SK-N-SH (cell line): ENCODE results near the gene SBF2. TPM values are rescaled to one million over a fixed set of nuclear protein-coding genes. Genes with fewer than 3 reads are reported as not detected.

Source experiments
- CTCF ChIA-PET: fragments of 300-600, 350-600 bp; formaldehyde crosslinking; extraction: SDS; loops from one replicate; lab custom pipeline; 2021; lab: Yijun Ruan, JAX
- POLR2A ChIA-PET: fragments of 350-600 bp; sonication (Branson Sonifier 250); formaldehyde crosslinking; extraction: SDS; loops from one replicate; lab custom pipeline; 2020; ENCODE audit warnings: antibody characterized with exemption, inconsistent platforms; lab: Yijun Ruan, JAX
- DNase-seq: peaks from one replicate; pipeline ENCODE4 v3.0.0; 2012
- H2AFZ ChIP-seq: fragments of 200-600 bp; sonication (generic); 2 replicates; pipeline ENCODE4 v1.8.1; 2016; ENCODE audit warnings: antibody characterized with exemption, mild to moderate bottlenecking, low read depth
- H3F3A ChIP-seq: fragments of 200-600 bp; sonication (generic); replicated peaks from 2 replicates; pipeline ENCODE3; 2016; ENCODE audit warnings: antibody characterized with exemption, mild to moderate bottlenecking; ENCODE audit not compliant: insufficient read depth
- H3K27ac ChIP-seq, 2 experiments: fragments of 200-500 bp in 1 of 2; fragments of 200-600 bp in 1 of 2; sonication (Bioruptor generic) in 1 of 2; sonication (generic), shearing (Covaris generic) in 1 of 2; 2 replicates each; pipeline versions ENCODE4 v1.5.1 to v1.6.1; 2014 to 2016; ENCODE audit warnings: low read depth in 2 of 2, inconsistent platforms in 1 of 2, low read length in 1 of 2, mild to moderate bottlenecking in 1 of 2, mixed read lengths in 1 of 2
- H3K27me3 ChIP-seq: fragments of 200-600 bp; sonication (generic), shearing (Covaris generic); 2 replicates; pipeline ENCODE4 v1.6.1; 2016; ENCODE audit warnings: mixed run types; ENCODE audit not compliant: insufficient read depth
- H3K36me3 ChIP-seq, 2 experiments: fragments of 200-500 bp in 1 of 2; fragments of 200-600 bp in 1 of 2; sonication (Bioruptor generic) in 1 of 2; sonication (generic) in 1 of 2; replicated peaks in 1 of 2; 2 replicates each; pipeline versions ENCODE3 to v1.5.1; 2014 to 2016; ENCODE audit warnings: low read length in 1 of 2, mild to moderate bottlenecking in 1 of 2; ENCODE audit not compliant: insufficient read depth in 2 of 2, control insufficient read depth in 1 of 2
- H3K4me1 ChIP-seq, 2 experiments: fragments of 200-500 bp in 1 of 2; fragments of 200-600 bp in 1 of 2; sonication (Bioruptor generic) in 1 of 2; sonication (generic), shearing (Covaris generic) in 1 of 2; 2 replicates each; pipeline versions ENCODE4 v1.5.1 to v1.6.1; 2014 to 2016; ENCODE audit warnings: low read depth in 1 of 2, low read length in 1 of 2, mixed run types in 1 of 2; ENCODE audit not compliant: insufficient read depth in 2 of 2, control insufficient read depth in 1 of 2
- H3K4me2 ChIP-seq: fragments of 200-600 bp; sonication (generic), shearing (Covaris generic); 2 replicates; pipeline ENCODE4 v1.6.1; 2017; ENCODE audit warnings: mixed run types
- H3K4me3 ChIP-seq, 2 experiments: fragments of 200-500 bp in 1 of 2; fragments of 200-600 bp in 1 of 2; sonication (Bioruptor generic) in 1 of 2; sonication (generic), shearing (Covaris generic) in 1 of 2; 2 replicates each; pipeline versions ENCODE4 v1.5.1 to v1.8.1; 2014 to 2016; ENCODE audit warnings: low read depth in 2 of 2, inconsistent platforms in 1 of 2, low read length in 1 of 2, mild to moderate bottlenecking in 1 of 2, mixed read lengths in 1 of 2, moderate library complexity in 1 of 2
- H3K79me2 ChIP-seq: fragments of 200-600 bp; sonication (generic); 2 replicates; pipeline ENCODE4 v1.8.1; 2017; ENCODE audit warnings: mild to moderate bottlenecking; ENCODE audit not compliant: insufficient read depth
- H3K9ac ChIP-seq: fragments of 200-600 bp; sonication (generic); 2 replicates; pipeline ENCODE4 v1.6.1; 2017; ENCODE audit warnings: mixed run types
- H3K9me2 ChIP-seq: fragments of 200-600 bp; sonication (generic); 2 replicates; pipeline ENCODE4 v1.6.1; 2017; ENCODE audit warnings: mixed run types
- H3K9me3 ChIP-seq: fragments of 200-600 bp; sonication (generic); 2 replicates; pipeline ENCODE4 v1.6.1; 2017; ENCODE audit warnings: mixed run types, mild to moderate bottlenecking, moderate library complexity
- H4K20me1 ChIP-seq: fragments of 200-600 bp; sonication (generic); 2 replicates; pipeline ENCODE4 v1.6.1; 2017; ENCODE audit warnings: mild to moderate bottlenecking, mixed run types; ENCODE audit not compliant: insufficient read depth
- ELF1 ChIP-seq: IDR thresholded peaks from 2 replicates; pipeline ENCODE4 v1.4.0; 2012
- FOXM1 ChIP-seq: IDR thresholded peaks from 2 replicates; pipeline ENCODE4 v1.4.0; 2012; ENCODE audit warnings: low read depth, mild to moderate bottlenecking
- MAX ChIP-seq: IDR thresholded peaks from 2 replicates; pipeline ENCODE4 v1.4.0; 2012; ENCODE audit warnings: low read depth
- MEF2A ChIP-seq: IDR thresholded peaks from 2 replicates; pipeline ENCODE4 v1.4.0; 2012; ENCODE audit warnings: low read depth, borderline replicate concordance
- MXI1 ChIP-seq: IDR thresholded peaks from 2 replicates; pipeline ENCODE4 v1.6.1; 2012; ENCODE audit warnings: mild to moderate bottlenecking, low read depth, low read length, improper control_type of control experiment
- NFIC ChIP-seq: IDR thresholded peaks from 2 replicates; pipeline ENCODE4 v1.4.0; 2012; ENCODE audit warnings: borderline replicate concordance
- POLR2AphosphoS5 ChIP-seq: IDR thresholded peaks from 2 replicates; pipeline ENCODE4 v1.6.1; 2012; ENCODE audit warnings: low read depth, low read length
- RAD21 ChIP-seq: IDR thresholded peaks from 2 replicates; pipeline ENCODE4 v1.6.1; 2012; ENCODE audit warnings: mild to moderate bottlenecking, low read length
- RCOR1 ChIP-seq: fragments of 150-350 bp; IDR thresholded peaks from 2 replicates; pipeline ENCODE4 v1.6.1; 2017; ENCODE audit warnings: antibody characterized with exemption, low read length
- RXRA ChIP-seq: IDR thresholded peaks from 2 replicates; pipeline ENCODE4 v1.4.0; 2012; ENCODE audit warnings: low read depth, mild to moderate bottlenecking, borderline replicate concordance
- SMC3 ChIP-seq: IDR thresholded peaks from 2 replicates; pipeline ENCODE4 v1.6.1; 2012; ENCODE audit warnings: low read depth, low read length, improper control_type of control experiment
- TAF1 ChIP-seq: IDR thresholded peaks from 2 replicates; pipeline ENCODE4 v1.6.1; 2012; ENCODE audit warnings: low read depth, mild to moderate bottlenecking, low read length, moderate library complexity, borderline replicate concordance
- TCF12 ChIP-seq: IDR thresholded peaks from 2 replicates; pipeline ENCODE4 v1.4.0; 2012
- TEAD4 ChIP-seq: IDR thresholded peaks from 2 replicates; pipeline ENCODE4 v1.4.0; 2012; ENCODE audit warnings: mild to moderate bottlenecking, borderline replicate concordance; ENCODE audit not compliant: insufficient read depth
- YY1 ChIP-seq: IDR thresholded peaks from 2 replicates; pipeline ENCODE4 v1.4.0; 2012; ENCODE audit warnings: low read depth, mild to moderate bottlenecking
- WGBS: methylation state at CpG from one replicate; pipeline ENCODE4 v1.1.6; 2017; ENCODE audit warnings: low lambda C conversion rate; 5-methylcytosine and 5-hydroxymethylcytosine counted together
- polyA plus RNA-seq, 3 experiments: library from polyadenylated mRNA; depleted of rRNA; stranded (reverse); fragments of >200 nt; gene quantifications; 2 replicates each; pipeline ENCODE4 v1.2.3, GENCODE V29; 2012
- TF ChIP-seq, protein P1 (sequence below): fragments of 150-350 bp; IDR thresholded peaks from 2 replicates; pipeline ENCODE4 v1.6.1; 2016; ENCODE audit warnings: mild to moderate bottlenecking, low read depth, low read length
- TF ChIP-seq, protein P2 (sequence below): fragments of 200-600 bp; sonication (generic); IDR thresholded peaks from 2 replicates; pipeline ENCODE4 v1.6.1; 2017; ENCODE audit warnings: antibody characterized with exemption, mild to moderate bottlenecking, moderate library complexity

SBF2 gene
- polyA plus RNA-seq, 1 of the 3 experiments (the other 2 are of a cell fraction): 23.0 TPM

DNA sequence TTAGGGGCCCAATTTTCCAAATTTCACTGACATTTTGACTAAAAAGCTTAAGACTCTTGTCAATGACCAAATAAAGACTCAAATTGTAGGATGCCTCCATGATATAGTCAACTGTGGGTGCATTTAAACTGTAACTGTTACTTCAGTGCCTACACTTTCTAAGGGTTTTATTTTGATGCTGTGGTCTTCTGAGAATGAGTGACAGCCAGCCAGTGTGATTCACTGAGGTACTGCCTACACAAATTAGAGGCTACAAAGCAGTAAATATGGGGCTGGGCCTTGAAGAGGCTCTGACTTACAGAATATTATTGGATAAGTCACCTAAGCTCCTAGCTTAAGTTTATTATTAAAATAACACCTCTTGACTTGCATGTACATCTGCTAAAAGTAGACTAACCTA is 419.6 kb downstream of the SBF2 start:
- H3K27me3 ChIP-seq: no peaks in the 10 kb centered on the region
- TF ChIP-seq RAD21: no peak
- H3K9me3 ChIP-seq: 0 out of 2 replicates have a peak, but pooled peaks cover 5% of the 10 kb centered on the region
- H3K79me2 ChIP-seq: no peaks in the 10 kb centered on the region
- peaks cover 0 to 21% of the 10 kb centered on the region in 2 experiments for H3K36me3 ChIP-seq
- ChIA-PET POLR2A (no interaction called here), CTCF (interaction anchor here (0.6 to 1.5 kb wide), 4 partner anchors 9 to 30 kb away, joined by 3 to 5 read pairs (median 3); no protein-coding TSS in a partner anchor)
- H3K4me3 ChIP-seq: no peak overlapping the region
- H3K4me1 ChIP-seq: no peaks in the 10 kb centered on the region; a peak in 2 of 4 replicates
- H3K9ac ChIP-seq: no peak overlapping the region
- H3F3A ChIP-seq: no peaks in the 10 kb centered on the region
- no peak for DNase-seq
- no peak overlapping the region for H2AFZ ChIP-seq
- no peak overlapping the region for H3K4me2 ChIP-seq
- no peaks in the 10 kb centered on the region for H4K20me1 ChIP-seq
- no peak overlapping the region for H3K27ac ChIP-seq
- no peaks in the 10 kb centered on the region for H3K9me2 ChIP-seq

- TF ChIP-seq TCF12 (no peak), NFIC (no peak), POLR2AphosphoS5 (no peak), MEF2A (no peak), MAX (no peak), YY1 (no peak), TAF1 (no peak), FOXM1 (no peak), SMC3 (no peak), RCOR1 (no peak), TEAD4 (no peak), RXRA (no peak), MXI1 (no peak), ELF1 (no peak)
- TF ChIP-seq, protein P1, sequence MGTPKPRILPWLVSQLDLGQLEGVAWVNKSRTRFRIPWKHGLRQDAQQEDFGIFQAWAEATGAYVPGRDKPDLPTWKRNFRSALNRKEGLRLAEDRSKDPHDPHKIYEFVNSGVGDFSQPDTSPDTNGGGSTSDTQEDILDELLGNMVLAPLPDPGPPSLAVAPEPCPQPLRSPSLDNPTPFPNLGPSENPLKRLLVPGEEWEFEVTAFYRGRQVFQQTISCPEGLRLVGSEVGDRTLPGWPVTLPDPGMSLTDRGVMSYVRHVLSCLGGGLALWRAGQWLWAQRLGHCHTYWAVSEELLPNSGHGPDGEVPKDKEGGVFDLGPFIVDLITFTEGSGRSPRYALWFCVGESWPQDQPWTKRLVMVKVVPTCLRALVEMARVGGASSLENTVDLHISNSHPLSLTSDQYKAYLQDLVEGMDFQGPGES: no peak
- TF ChIP-seq, protein P2, sequence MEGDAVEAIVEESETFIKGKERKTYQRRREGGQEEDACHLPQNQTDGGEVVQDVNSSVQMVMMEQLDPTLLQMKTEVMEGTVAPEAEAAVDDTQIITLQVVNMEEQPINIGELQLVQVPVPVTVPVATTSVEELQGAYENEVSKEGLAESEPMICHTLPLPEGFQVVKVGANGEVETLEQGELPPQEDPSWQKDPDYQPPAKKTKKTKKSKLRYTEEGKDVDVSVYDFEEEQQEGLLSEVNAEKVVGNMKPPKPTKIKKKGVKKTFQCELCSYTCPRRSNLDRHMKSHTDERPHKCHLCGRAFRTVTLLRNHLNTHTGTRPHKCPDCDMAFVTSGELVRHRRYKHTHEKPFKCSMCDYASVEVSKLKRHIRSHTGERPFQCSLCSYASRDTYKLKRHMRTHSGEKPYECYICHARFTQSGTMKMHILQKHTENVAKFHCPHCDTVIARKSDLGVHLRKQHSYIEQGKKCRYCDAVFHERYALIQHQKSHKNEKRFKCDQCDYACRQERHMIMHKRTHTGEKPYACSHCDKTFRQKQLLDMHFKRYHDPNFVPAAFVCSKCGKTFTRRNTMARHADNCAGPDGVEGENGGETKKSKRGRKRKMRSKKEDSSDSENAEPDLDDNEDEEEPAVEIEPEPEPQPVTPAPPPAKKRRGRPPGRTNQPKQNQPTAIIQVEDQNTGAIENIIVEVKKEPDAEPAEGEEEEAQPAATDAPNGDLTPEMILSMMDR: no peak
- TF ChIP-seq, all 33 proteins: peak for 0
- no peak overlapping the region for H3K4me3 ChIP-seq
- no peak overlapping the region for H3K27ac ChIP-seq
- DNase-seq: peak; percentile 13
- H4K20me1 ChIP-seq: no peaks in the 10 kb centered on the region
- no peak overlapping the region for H3K9ac ChIP-seq
- H3K36me3 ChIP-seq: peaks cover 0 to 17% of the 10 kb centered on the region in 2 experiments
- no peaks in the 10 kb centered on the region for H3F3A ChIP-seq
- no peak overlapping the region for H2AFZ ChIP-seq
- no peaks in the 10 kb centered on the region for H3K79me2 ChIP-seq
- 87% methylated on average over 3 of the region's 3 CpGs for WGBS
- no peak overlapping the region for H3K4me2 ChIP-seq
- ChIA-PET POLR2A (no interaction called here), CTCF (no interaction called here)
- no peaks in the 10 kb centered on the region for H3K27me3 ChIP-seq
- H3K4me1 ChIP-seq: peaks cover 0 to 2% of the 10 kb centered on the region in 2 experiments; a peak in 1 of 4 replicates
- no peaks in the 10 kb centered on the region for H3K9me2 ChIP-seq
- 0 out of 2 replicates have a peak, but pooled peaks cover 5% of the 10 kb centered on the region for H3K9me3 ChIP-seq
Observed at GRCh38 chr11:9868641-9869040, 425.4 kb downstream of the SBF2 start.
